ENCODE measurements around the gene L3MBTL4.

DNA sequence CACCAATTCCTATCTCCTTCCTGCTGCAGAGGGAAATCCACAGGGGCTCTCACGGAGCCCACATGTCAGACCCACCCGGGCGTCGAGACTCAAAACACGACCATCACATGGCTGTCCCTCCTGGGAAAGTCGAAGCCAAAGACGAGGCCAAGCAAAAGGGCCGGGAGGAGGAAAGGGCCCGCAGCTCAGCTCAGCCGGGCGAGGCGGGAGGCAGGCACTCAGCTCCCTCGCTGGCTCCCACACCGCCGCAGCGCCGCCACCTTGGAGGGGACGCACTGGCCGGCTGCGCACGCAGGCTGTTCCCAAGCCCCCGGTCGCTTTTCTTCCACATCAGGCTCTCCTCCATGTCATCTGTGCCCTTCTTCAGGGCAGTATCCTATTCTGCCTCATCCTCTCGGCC lies 130.4 kb downstream of the L3MBTL4 start:
- TF ChIP-seq, protein P1, sequence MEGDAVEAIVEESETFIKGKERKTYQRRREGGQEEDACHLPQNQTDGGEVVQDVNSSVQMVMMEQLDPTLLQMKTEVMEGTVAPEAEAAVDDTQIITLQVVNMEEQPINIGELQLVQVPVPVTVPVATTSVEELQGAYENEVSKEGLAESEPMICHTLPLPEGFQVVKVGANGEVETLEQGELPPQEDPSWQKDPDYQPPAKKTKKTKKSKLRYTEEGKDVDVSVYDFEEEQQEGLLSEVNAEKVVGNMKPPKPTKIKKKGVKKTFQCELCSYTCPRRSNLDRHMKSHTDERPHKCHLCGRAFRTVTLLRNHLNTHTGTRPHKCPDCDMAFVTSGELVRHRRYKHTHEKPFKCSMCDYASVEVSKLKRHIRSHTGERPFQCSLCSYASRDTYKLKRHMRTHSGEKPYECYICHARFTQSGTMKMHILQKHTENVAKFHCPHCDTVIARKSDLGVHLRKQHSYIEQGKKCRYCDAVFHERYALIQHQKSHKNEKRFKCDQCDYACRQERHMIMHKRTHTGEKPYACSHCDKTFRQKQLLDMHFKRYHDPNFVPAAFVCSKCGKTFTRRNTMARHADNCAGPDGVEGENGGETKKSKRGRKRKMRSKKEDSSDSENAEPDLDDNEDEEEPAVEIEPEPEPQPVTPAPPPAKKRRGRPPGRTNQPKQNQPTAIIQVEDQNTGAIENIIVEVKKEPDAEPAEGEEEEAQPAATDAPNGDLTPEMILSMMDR (IDR thresholded peaks at IDR 0.05), result no peak
- TF ChIP-seq POLR2A (IDR thresholded peaks at IDR 0.05), result no peak

Data from esophagus squamous epithelium (tissue), 4 donors.